H54 (cell line): ENCODE data around the gene LMCD1.

Experiments
- DNase-seq: peaks from one replicate; pipeline ENCODE4 v3.0.0; 2011; ENCODE audit warnings: low spot score, mixed read lengths; ENCODE audit not compliant: insufficient read length
- FAIRE-seq: peaks from 3 replicates; lab custom pipeline; 2011; peaks lifted over from hg19 to GRCh38; lab: Jason Lieb, UNC
- POLR2A ChIP-seq: IDR thresholded peaks from 2 replicates; pipeline ENCODE4 v1.6.1; 2011; ENCODE audit warnings: low read depth, mild to moderate bottlenecking, low read length

The LMCD1 gene

DNA sequence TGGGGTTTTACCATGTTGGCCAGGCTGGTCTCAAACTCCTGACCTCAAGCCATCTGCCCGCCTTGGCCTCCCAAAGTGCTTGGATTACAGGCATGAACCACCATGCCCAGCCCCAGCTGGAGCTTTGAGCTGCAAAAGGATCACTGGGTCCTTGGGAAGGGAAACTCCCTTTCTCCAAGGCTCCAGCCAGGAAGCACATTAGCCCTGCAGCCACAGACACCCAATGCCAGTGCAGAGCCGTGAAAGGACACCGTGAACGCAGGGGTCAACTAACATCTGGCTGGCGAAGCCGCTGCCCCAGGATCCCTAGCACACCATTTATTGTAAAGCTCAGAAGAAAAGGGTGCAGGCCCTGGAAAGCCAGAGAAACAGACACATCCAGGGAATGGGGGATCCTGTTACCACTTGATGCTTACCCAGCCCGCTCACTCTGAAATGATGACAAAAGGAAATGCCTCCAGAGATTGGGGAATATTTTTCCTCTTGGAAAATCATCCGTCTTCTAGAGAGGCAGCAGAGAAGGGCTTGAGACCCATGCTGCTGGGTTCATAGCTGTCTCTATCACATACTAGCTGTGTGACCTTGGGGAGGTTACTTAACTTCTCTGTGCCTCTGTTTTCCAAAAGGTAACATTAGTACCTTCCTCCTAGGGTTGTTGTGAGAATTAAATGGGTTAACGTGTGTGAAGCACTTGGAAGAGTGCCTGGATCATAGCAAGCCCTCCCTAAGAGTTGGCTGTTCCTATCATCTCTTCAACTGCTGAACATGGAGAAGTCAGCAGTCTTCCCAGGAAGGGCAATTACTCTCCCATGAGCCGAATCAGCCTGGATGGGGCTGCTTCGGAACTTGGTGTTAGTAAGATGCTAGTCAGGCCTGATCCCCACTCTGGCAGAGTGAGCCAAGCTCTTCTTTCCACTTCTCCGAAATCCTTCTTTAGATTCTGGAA, 40.8 kb downstream of the LMCD1 start:
- no peak for TF ChIP-seq POLR2A
- FAIRE-seq = no peak
- DNase-seq = no peak

DNA sequence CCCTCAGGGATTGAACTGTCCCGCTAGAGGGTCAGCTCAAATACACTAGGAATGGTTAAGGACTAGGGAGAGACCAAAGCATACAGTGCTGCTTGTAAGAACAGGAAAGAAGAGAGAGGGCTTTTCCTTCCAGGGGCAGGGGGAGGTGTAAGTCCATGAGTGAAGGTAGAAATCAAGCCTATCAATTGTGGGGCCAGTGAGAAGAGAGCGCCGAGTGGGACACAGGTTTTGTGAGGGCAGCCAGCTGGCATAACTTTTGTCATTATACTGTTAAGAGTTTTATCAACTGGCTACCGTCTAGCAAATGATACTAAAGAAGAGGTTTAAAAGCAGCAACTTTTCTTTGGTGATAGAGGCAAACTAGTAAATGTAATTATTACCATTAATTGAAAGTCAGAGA, 45.0 kb downstream of the LMCD1 start:
- FAIRE-seq = no peak

DNA sequence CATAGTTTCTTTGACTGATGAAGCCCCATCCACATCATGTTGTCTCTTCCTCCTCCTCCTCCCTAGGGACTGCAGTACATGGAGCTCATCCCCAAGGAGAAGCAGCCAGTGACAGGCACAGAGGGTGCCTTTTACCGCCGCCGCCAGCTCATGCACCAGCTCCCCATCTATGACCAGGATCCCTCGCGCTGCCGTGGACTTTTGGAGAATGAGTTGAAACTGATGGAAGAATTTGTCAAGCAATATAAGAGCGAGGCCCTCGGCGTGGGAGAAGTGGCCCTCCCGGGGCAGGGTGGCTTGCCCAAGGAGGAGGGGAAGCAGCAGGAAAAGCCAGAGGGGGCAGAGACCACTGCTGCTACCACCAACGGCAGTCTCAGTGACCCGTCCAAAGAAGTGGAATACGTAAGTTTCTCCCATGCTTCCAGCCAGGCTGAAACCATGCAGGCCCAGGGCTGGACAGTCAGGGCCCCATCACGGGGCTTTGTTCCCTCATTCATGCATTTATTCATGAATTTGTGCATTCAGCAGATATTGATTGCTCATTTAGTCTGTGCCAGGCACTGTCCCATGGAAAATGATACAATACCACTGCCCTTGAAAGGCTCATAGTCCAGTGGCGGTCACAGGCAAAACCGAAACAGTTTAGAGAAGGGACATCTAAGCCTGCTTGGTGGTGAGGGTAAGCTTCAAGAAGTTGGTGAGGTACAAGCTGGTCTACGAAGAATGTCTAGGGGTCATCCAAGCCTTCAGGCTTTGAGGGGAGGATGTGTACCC, 47.1 kb downstream of the LMCD1 start:
- no peak for FAIRE-seq
- TF ChIP-seq POLR2A = no peak

More for the DNA sequence above, 45.0 kb downstream of the LMCD1 start:
- no peak for DNase-seq
- no peak for TF ChIP-seq POLR2A

DNA sequence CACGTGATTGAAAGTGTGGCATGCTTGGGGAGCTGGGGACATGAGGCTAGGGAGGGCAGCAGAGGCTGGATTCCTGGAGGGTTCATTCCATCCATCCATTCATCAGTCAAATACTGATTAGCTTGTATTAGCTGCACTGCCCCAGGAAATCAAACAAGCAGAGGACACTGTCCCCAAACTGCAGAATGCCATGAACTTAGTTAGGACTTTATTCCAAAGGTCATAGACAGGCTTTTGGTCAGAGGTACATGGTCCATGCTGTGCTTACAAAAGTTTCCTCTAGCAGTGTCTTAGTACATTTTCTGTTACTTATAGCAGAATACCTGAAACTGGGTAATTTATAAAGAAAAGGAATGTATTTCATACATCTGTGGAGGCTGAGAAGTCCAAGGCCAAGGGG, 47.7 kb downstream of the LMCD1 start:
- FAIRE-seq = no peak
- TF ChIP-seq POLR2A = no peak

More for the DNA sequence above, 47.1 kb downstream of the LMCD1 start:
- no peak for DNase-seq

DNA sequence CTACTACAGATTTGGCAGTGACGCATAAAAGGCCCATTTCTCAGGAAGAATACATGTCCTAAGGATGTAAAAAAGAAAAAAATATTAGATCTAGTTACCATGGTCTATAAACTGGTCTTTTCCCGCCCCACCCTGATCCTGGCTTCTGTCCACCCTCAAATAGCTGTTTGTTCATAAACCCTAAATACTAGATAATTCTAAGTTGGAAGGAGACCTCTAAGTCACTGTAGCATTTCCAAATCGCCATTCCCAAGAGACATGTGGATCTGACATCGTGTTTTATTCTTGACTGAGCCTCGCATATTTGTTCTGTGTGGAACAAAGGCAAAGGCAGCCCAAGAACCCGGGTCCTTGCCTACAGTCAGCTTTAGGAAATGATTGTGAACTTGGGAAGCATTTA, 49.0 kb downstream of the LMCD1 start:
- no peak for DNase-seq
- FAIRE-seq = no peak
- no peak for TF ChIP-seq POLR2A

More for the DNA sequence above, 47.7 kb downstream of the LMCD1 start:
- no peak for DNase-seq

DNA sequence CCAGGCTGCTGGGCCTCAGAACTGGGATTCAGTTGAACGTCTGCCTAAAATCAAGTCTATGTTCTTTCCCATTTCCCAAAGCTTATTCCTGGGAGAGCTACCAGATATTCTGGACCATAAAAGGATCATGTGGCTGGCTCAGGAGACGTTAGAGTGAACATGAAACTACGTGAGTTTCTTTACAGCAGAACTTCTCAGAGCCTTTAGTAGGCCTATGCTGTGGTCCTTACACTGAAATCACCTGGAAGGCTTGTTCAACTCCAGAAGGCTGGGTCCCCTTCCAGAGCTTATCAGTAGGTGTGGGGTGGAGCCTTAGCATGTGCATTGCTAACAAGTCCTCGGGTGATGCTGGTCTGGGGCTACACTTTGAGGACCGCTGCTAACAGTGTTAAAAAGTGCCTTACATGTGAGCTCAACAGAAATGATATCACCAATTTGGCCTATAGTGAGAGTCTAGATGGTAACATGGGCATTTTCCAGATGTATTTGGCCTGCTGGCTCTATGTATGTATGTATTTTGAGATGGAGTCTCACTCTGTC, 50.7 kb downstream of the LMCD1 start:
- no peak for FAIRE-seq
- no peak for TF ChIP-seq POLR2A
- DNase-seq = no peak

DNA sequence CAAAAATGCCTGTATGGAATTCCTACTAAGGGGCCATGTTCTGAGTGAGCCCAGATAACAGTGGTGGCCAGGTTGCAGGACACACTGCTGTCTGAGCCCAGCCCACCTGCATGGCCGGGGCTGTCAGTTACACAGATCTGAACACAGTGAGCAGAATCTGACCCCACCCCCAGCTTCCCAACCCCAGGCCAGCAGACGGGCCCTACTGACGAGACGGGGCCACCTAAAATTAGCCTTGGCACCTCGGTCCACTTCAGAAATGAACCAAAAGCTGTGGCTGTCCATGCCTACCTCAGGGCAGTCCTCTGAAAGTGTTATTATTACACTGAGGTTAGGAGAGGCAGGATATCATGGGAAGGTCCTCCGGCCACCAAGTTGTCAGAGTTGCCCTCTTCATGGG, 51.8 kb downstream of the LMCD1 start:
- FAIRE-seq (no peak), DNase-seq (no peak)
- TF ChIP-seq POLR2A = no peak

DNA sequence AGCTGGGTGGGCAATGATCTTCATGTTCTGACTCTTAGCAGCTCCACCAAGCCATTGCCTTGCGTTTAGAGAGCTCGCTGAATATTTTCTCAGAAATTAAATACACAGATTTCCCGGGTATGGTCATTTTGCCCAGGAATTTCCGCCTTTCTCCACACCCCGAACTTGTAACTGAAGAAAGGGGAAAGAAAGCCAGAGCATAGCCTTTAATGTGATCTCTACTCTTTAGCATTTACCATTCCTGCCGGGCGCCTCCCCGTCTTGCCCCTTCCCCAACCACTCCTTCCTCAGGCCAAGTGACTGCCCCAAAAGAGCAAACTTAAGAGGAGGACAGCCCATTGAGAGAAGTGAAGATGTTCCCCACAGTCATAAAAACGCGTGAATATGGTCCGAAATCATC, 53.1 kb downstream of the LMCD1 start:
- TF ChIP-seq POLR2A = no peak
- FAIRE-seq = no peak
- no peak for DNase-seq

DNA sequence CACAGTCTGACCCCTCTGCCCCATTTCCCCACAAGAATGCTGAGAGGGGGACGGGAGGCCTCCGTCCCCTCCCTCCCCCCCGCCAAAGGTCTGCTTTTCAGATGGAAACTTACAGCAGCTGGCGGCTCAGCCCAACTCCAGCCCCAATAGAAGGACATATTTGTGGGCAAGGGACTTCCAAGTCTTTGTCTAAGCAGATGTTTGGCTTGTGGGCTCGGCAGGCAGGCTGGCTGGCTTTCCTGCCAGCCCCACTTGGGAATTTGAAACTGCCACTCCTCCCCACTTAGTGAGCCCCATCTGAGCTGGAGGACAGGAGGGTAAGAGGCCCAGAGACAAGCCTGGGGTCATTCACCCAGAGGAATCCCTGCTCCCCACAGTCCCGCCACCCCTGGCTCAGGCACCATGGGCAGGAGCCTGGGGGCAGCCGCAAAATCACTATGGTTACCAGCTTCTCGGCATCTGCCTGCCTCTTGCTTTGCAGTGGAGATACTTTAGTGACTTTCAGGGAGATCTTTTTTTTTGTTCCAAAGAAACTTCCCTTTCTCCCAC, 53.6 kb downstream of the LMCD1 start:
- DNase-seq = no peak
- TF ChIP-seq POLR2A = no peak
- FAIRE-seq = no peak

DNA sequence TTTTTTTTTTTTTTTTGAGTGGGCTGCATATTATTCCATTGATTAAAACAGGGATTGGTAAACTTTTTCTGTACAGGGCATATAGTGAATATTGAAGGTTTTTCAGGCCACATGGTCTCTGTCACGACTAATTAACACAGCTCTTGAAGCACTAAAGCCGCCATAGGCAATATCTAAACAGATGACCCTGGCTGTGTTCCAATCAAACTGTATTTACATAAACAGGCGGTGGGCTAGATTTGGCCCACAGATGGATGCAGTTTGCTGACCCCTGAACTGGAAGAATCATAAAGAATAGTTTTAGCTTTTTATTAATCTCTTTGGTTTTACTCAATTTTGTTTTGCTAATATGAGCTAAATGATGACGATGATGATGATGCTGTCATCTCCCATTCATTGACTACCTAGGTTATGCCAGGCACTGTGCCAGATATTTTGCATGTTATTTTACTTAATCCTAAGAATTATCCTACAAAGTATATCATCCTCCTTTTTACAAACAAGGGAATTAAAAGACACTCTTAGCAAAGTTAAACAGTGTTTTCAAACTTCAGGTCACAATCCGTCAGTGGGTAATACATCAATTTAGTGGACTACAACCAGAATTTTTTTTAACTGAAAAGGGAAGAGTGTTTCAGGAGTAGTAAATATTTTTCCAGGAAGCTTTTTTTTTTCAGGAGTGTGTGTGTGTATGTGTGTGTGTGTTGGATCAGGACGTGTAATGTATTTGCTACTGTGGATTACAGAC, 54.3 kb downstream of the LMCD1 start:
- no peak for TF ChIP-seq POLR2A

DNA sequence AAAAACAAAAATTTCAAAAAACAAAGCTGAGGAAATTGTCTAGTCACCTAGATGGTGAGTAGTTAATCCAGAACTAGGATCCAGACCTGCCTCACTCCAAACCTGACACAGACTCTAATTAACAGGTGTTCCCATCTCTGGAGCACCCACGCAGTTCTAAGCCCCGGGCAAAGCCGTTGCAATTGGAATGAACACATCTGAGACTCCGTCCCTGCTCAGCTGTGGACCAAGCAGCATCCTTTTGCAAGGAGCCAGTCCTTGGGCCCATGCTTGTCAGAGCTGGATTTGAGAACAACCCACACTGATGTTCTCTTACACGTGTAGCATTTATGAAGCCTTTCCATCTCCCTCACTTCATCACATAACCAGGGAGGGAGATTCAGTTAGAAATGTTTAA, 54.8 kb downstream of the LMCD1 start:
- TF ChIP-seq POLR2A = no peak
- FAIRE-seq (no peak), DNase-seq (no peak)

More for the DNA sequence above, 54.3 kb downstream of the LMCD1 start:
- FAIRE-seq (no peak), DNase-seq (no peak)

DNA sequence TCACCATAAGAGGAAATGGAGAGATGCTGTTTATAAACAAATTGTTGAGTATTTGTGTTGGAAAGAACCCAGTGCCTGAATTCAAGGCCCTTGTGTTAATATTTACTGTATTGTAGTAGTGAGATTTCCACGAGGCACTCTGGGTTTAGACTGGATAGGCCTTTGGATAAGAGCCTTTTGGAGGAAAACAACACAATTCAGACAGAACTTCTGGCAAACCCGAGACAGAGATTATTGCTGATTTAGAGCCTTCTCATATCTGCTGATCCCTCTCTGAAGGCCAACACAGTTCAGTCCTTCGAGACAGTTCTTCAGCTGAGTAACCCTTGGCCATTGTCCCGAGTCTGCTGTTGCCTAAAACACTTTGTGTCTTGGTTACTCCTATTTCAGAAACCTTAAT, 55.7 kb downstream of the LMCD1 start:
- no peak for FAIRE-seq
- DNase-seq = no peak
- no peak for TF ChIP-seq POLR2A

DNA sequence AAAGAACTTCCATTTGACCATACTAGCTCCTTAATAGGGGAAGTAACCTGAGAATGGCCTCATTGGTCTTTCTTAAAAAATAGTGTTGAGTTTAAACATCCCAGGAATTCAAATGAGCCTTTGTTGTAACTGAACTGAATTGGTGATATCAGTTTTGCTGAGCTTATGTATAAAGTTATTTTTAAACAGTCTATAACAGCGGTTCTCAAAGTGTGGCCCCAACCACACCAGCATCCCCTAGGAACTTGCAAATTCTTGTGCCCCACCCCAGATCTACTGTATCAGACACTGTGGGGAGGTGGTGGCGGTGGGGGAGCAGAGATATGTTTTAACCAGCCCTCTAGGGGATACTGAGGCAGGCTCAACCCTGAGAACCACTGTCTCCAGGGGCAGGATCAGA, 57.0 kb downstream of the LMCD1 start:
- TF ChIP-seq POLR2A = no peak
- no peak for DNase-seq
- FAIRE-seq = no peak
